UCSD-AML1 (cell line): ENCODE data around the gene LCE3C.
"Not testable (repeated sequence)": the region's sequence is repeated elsewhere in the genome, so short reads cannot be mapped to it uniquely, and the experiment has no call there.

Experiments used
- DNase-seq: peaks from one replicate; lab custom pipeline; 2025; ENCODE audit not compliant: unreplicated experiment; lab: John Stamatoyannopoulos, UW

Gene LCE3C, protein sequence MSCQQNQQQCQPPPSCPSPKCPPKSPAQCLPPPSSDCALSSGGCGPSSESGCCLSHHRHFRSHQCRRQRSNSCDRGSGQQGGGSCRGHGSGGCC

DNA sequence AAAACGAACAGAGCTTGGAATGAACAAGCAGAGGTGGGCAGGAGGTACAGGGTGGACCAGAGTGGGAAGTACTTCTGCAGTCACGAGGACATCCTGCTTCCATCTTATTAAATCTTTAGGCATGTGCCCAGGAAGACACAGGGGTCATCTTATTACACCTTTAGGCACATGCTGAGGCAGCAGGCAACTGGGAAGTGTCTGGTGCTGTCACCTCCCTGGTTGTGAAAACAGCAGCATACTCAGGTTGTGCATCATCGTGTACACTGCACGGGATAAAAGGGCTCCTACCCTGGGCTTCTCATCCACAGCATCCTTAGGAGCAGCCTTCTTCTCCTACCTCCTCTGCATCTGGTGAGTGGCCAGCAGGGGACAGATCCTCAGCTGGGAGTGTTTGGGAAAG is at the start of gene LCE3C:
Gene LCE3C, plus strand, starts transcription at position 301 of the 400 bp plus-strand sequence. CDS start 498 bp downstream, outside the sequence.
- no peak for DNase-seq

DNA sequence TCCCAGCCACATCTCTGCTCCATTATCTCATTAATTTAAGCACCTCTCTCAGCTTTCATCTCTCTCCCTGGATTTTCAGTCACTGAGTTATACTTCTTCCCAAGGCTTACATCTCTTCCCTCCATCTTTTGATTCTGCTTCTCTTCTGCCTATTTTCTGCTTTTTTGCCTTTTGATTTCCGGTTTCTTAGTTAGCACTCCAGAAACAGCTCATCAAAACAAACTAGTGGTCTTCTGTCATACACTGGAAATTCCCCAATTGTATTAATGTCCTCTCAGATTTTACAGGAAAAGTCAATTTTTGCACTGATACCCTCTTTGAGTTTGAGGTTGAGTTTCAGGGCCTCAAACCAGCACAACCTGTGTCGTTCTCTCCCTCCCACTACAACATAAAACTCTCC is 34.9 kb upstream of the LCE3C start:
- no peak for DNase-seq

DNA sequence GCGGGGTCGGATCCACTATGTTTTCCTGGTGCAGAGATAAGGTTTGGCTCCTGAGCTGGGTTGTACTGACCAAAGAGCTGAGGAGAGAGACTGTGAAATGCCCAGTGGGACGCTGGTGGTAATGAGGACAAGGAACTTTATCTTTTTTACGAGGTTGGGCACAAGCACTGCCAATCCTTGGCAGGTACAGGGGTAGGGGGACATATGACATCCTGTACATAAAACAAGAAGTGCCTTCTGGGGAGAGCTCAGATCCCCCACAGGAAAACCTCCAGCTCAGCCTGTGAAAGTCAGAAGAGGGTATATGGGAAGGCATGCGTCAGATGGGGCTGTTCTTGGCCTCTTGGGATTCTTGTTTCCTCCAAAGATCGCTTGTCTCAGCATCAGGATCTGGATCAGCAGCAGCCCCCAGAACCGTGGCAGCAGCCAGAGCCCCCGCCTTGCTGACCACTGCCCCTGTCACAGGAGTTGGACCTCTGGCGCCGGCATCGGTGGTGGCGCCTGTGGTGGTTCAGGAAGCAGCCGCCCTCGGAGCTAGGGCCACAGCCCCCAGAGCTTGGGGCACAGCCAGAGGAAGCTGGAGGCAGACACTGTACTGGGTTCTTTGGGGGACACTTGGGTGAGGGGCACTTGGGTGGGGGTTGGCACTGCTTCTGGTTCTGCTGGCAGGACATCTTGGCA is 34.4 kb upstream of the LCE3C start:
- no peak for DNase-seq

DNA sequence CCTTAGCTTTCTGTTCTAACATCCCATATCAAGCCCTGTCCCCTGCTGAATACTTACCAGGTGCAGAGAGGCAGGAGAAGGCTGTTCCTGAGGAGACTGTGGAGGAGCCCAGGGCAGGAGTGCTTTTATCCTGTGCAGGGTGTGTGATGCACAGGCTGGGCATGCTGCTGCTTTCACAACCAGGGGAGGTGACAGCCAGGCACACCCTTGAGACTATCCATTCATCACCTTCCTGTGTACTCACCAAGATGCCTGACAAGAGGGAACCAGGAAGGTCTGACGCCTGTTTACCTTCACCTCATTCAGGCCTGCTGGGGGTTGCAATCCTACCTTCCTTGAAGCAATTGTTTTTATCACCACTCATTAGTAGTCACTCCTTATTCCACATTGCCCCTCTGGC is 33.4 kb upstream of the LCE3C start, which contains the start of gene LCE3E:
Gene LCE3E, minus strand, starts transcription at position 100 of the 400 bp plus-strand sequence. CDS start 572 bp downstream, outside the sequence.
- no peak for DNase-seq

DNA sequence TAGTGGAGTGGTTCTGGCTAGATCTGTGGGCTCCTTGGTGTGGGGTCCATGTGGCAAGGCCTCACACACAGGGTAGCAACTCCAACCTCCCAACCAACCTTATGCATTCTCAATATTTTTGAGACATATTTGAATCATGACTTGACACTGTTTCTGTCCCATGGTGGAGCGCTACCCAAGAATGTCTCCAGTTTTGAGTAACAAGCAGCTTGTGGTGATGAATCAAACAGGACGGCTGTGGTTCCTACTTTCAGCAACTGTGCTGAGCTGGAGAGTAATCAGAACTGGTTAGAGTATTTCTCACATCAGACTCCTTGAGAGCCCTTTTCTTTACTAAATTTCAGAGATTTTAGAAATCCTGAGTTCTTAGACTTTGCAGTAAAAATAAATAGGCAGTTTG is 22.9 kb upstream of the LCE3C start:
- DNase-seq, result no peak

DNA sequence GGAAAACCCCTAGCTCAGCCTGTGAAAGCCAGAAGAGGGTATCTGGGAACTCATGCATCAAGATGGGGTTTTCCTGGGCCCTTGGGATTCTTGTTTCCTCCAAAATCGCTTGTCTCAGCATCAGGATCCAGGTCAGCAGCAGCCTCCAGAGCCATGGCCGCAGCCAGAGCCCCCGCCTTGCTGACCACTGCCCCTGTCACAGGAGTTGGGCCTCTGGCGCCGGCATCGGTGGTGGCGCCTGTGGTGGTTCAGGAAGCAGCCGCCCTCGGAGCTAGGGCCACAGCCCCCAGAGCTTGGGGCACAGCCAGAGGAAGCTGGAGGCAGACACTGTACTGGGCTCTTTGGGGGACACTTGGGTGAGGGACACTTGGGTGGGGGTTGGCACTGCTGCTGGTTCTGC is 20.5 kb upstream of the LCE3C start:
- not testable (repeated sequence) for DNase-seq

DNA sequence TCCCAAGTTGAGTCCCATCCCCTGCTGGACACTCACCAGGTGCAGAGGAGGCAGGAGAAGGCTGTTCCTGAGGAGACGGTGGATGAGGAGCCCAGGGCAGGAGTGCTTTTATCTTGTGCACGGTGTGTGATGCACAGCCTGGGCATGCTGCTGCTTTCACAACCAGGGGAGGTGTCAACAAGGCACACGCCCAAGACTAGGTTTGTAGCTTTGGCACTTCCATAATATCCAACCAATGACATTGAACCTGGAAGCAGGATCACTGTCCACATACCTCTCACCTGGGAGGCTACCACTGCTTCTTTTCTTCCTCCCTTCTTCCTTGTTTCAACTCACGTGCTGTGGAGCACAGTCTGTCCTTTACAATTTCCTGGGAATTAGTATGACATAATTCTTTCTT is 19.6 kb upstream of the LCE3C start, which contains the start of gene LCE3D:
Gene LCE3D, minus strand, starts transcription at position 84 of the 400 bp plus-strand sequence. CDS start 580 bp downstream, outside the sequence.
- DNase-seq, result no peak

DNA sequence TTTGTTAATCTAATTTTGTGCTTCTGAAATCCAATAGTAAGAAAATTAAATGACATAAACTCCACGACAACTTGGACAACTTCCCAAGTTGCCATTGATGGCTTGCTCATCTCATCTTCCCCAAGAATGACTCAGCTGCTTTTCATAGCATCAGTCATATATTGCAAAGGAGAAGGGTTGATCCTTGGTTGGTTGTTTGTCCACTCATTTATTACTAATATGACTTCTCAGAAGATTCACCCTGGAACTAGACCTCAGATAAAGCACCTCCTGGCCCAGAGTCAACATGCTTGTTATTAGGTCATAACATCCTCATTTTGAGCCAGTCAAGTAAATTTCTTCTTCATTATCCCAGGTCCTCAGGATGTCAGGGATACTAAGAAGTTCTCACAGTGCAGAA is 17.4 kb upstream of the LCE3C start:
- no peak for DNase-seq

DNA sequence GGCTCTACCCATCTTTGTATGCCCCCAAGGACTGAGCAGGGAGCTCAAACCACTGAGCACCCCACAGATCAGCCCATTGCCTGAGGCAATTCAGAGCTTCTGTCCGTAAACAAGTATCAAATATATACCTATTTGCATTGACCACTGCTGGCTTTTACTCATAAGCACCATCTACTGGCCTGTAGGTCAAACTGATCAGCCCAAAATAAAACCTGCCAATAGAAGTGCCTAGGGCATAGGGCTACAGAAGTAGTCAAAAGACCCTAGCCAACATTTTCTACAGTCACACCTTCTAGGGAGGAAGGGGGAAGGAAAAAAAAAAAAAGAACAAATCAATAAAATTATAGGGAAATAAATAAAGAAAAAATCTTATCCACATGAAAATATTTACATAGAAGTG is 14.4 kb upstream of the LCE3C start:
- no peak for DNase-seq

DNA sequence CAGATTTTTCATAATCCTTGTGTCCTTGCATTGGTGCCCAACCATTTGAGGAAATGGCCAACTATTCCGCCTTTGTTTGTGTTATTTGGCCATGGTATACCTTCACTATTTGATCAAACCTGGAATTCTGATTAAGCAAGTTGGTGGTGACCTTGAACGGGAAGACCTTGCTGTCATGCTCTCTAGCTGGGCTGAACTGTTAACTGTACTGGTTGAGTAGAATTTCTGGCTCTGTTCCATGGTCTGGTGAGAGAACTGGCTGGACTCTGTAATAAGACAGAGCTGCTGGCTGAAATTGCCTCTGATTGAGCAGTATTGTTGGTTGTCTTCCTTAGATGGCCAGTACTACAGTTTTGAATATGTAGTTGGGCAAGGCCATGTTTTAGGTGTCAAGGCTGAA is 3.0 kb upstream of the LCE3C start:
- DNase-seq, result no peak

DNA sequence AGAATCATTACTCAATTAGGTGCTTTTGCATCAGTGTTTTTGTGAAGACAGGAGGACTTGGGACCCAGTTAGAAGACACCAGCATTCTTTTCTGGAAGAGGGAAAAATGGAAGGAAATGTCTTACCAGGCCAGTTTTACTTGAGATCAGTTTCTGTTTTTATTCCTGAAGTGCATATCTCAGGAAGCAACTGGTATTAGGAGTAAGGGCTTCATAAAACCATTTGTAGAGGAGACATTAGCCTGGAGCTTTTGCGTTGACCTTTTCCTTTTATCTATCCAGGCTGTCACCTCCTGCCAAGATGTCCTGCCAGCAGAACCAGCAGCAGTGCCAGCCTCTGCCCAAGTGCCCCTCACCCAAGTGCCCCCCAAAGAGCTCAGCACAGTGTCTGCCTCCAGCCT is 13.5 kb downstream of the LCE3C start, which contains the start of gene LCE3B:
Gene LCE3B, plus strand, starts transcription at position 301 of the 400 bp plus-strand sequence. Its CDS starts 0 bp downstream, at position 301.
- no peak for DNase-seq

DNA sequence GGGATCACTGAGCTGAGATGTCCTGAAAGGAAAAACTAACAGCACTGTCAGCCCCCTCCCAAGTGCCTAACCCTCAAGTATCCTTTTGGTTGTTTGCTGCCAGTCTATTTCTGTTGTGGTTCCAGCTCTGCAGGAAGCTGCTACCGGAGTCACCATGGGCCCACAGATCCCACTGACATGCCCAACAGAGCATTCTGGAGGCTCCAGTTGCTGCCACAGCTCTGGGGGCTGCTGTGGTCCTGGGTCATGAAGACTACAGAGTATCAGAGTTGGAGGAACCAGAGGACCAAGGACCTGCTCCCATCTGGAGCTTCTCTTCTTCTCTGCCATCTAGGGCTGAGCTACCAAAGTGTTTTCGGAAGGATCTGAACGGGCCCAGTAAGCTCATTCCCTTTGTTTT is 22.0 kb downstream of the LCE3C start:
- peak; percentile 22 for DNase-seq

DNA sequence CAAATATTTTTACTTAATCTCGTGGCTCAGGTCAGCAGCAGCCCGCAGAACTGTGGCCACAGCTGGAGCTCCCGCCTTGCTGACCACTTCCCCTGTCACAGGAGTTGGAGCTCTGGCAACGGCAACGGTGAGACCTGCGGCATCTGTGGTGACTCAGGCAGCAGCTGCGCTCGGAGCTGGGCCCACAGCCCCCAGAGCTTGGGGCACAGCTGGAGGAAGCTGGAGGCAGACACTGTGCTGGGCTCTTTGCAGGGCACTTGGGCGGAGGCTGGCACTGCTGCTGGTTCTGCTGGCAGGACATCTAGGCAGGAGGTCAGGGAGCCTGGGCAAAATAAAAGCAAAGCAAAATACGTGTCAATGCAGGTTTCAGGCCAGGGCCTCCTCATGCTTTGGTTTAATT is 22.8 kb downstream of the LCE3C start, which contains the start of gene LCE3A:
Gene LCE3A, minus strand, starts transcription at position 301 of the 400 bp plus-strand sequence. Its CDS starts 0 bp downstream, at position 301.
- peak; percentile 68 for DNase-seq

DNA sequence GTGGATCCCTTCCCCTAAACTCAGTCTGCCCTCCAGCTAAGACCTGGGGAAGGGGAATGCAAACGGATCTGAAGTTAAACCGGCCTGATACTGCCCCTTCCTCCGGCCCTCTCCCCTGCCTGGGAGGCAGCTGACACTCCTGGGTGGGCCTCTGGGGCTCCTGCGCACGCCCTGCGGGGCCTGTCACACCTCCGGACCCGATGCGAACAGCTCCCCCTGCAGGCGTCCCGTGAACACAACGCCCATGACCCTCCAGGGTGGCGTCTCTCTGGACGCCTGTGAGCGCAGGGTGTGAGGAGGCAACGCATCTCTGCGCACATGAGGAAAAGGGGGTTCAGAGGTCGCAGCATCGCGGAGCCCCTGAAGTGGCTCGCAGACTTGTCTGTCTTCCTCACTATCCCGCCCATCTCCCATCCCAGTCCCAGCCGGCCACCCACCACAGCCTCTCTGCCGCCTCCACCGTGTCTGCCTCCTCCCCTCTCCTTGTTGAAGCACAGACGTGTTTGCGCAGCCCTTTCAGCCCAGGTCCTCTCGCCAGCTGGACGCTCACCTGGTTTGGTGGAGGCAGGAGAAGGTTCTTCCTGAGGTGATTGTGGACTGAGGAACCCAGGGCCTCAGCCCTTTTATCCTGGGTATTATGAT is 23.3 kb downstream of the LCE3C start:
- DNase-seq, result peak; percentile 46

DNA sequence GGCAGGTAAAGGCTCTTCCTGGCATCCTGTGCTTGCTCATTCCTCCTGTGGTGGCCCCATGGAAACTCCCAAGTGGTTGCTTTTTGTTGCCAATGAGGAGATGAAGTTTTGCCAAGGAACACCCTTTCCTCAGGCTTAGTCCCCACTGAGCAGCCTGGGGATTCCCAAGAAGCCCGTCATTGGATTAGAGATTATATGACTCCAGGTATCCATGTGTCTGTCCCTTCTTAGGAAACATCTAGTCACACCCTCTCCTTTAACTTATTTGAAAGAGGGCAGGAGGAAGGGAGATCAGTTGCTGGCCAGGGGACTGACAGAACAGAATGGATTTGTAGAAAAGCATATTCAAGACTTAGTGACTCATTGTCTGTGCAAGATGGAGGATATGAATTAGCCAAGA is 26.7 kb downstream of the LCE3C start:
- DNase-seq, result no peak

DNA sequence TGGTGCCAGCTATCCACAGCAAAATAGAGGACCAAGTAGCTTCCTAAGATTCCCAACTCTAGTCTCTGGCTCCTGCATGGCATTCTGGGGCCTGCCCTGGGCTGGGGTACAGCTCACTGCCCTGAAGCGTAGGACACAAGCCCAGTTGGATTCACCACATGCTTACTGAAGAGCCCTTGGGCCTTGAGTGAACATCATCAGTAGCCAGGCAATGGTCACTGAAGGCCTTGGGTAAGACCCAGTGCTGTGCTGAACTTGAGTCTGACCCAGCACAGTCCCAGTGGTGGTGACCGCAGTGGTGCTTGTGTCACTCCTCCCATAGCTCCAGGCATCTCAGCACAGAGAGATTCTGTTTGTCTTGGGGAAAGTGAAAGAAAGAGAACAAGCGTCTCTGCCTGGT is 30.6 kb downstream of the LCE3C start:
- no peak for DNase-seq

DNA sequence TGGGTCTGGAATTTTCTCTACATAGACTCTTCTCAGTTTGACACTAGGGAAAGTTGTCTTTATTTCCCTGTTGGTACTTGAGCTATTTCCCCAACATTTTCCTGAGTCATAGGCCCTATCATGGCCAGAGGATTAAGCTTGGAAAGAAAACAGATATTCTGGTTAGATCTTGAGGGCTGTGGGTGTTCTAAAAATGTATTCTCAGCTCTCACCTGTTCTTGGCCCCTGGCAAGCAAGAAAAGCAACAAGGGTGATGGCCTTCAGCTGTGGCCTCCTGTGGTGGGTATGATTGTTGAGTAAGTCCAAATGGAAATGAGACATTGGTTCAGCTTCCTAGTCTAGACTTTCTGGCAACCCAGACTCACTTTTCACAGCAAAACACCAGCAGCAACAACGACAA is 40.3 kb downstream of the LCE3C start:
- DNase-seq, result no peak

DNA sequence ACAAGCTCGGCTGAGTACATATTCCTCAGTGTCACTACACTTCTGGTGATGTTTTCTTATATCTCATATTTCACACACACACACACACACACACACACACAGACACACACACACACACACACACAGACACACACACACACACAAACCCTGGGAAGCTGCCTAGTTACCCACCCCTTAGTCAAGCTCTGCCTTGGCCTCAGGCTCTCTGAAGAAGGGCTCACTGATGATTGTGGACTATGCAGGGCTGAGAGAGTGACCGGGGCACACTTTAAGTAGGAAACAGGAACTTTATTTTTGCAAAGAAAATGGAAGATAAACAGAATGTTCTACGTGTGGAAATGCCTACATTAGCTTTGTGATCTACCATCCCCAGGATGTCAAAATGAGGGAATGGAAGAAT is 43.9 kb downstream of the LCE3C start:
- DNase-seq, result no peak

DNA sequence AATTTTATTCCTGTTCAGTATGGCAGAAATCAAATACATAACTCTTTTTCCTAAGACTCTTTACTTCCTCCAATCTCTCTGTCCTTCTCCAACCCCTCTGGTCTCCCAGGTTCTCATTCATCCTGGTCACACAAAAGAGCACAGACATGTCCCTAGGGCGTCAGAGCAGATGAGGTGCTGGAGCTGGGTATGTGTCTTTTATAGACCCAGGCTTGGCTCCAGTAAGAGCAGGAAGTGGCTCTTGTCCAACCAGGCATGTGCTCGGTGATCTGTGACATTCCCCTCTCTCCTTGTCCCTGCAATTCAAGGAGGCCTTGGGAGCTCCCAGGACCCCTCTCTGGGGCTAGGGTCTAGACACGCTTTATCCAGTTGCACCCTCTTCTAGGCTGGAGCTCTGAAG is 45.1 kb downstream of the LCE3C start:
- DNase-seq, result no peak

DNA sequence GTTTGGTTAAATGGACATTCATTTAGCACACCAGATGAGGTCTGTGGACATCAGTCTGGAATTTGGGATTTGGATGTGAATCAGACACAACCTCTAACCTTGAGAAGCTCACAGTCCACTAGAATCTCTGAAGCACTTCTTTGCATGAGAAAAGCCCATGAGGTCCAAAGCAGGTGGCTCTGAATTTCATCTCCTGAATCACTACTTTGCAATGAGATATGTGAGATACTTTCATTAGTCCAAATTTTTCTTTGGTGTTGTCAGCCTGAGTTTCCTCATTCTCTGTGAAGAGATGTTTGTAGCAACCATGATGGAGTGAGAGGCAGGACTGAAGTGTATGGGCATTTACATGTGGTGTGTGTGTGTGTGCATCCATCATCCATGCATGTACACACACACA is 46.6 kb downstream of the LCE3C start:
- DNase-seq, result no peak
